ES-I3 (cell line): ENCODE data around the gene PNLIPRP2.
A peak's percentile ranks its signal among the peaks of the same experiment; 100 is the strongest.

Experiments
- H3K36me3 ChIP-seq: 2 replicates; pipeline ENCODE4 v1.6.1; 2013; ENCODE audit warnings: mild to moderate bottlenecking, low read length, control low read depth, moderate library complexity; ENCODE audit not compliant: insufficient read depth
- H3K4me1 ChIP-seq: 2 replicates; pipeline ENCODE4 v1.6.1; 2013; ENCODE audit warnings: mild to moderate bottlenecking, control low read depth, low read length; ENCODE audit not compliant: insufficient read depth
- H3K9ac ChIP-seq: 2 replicates; pipeline ENCODE4 v1.6.1; 2013; ENCODE audit warnings: low read depth, mild to moderate bottlenecking, low read length, moderate library complexity
- H3K9me3 ChIP-seq: 2 replicates; pipeline ENCODE4 v1.6.1; 2013; ENCODE audit warnings: mild to moderate bottlenecking, low read length, moderate library complexity; ENCODE audit not compliant: control insufficient read depth, insufficient read depth

The PNLIPRP2 gene

GRCh38 chr10:116655568-116655967 lies 34.8 kb downstream of the PNLIPRP2 start:
- Histone ChIP-seq H3K9me3 (no peaks in the 10 kb centered on the region), H3K36me3 (no peaks in the 10 kb centered on the region), H3K4me1 (no peaks in the 10 kb centered on the region), H3K9ac (no peak overlapping the region)

GRCh38 chr10:116656044-116656443 lies 35.3 kb downstream of the PNLIPRP2 start:
- no peaks in the 10 kb centered on the region for H3K36me3 ChIP-seq
- no peaks in the 10 kb centered on the region for H3K4me1 ChIP-seq
- no peak overlapping the region for H3K9ac ChIP-seq
- H3K9me3 ChIP-seq, result no peaks in the 10 kb centered on the region

GRCh38 chr10:116657863-116658551 lies 37.3 kb downstream of the PNLIPRP2 start:
- no peak overlapping the region for H3K9ac ChIP-seq
- H3K36me3 ChIP-seq, result no peaks in the 10 kb centered on the region
- H3K4me1 ChIP-seq, result no peaks in the 10 kb centered on the region
- no peaks in the 10 kb centered on the region for H3K9me3 ChIP-seq

GRCh38 chr10:116659049-116659670 lies 38.4 kb downstream of the PNLIPRP2 start:
- H3K9me3 ChIP-seq, result no peaks in the 10 kb centered on the region
- no peak overlapping the region for H3K9ac ChIP-seq

GRCh38 chr10:116660860-116661259 lies 40.1 kb downstream of the PNLIPRP2 start:
- no peak overlapping the region for H3K9ac ChIP-seq
- no peaks in the 10 kb centered on the region for H3K9me3 ChIP-seq
- H3K36me3 ChIP-seq, result no peaks in the 10 kb centered on the region
- H3K4me1 ChIP-seq, result no peaks in the 10 kb centered on the region

More at GRCh38 chr10:116659049-116659670, 38.4 kb downstream of the PNLIPRP2 start:
- Histone ChIP-seq H3K4me1 (no peaks in the 10 kb centered on the region), H3K36me3 (no peaks in the 10 kb centered on the region)

GRCh38 chr10:116663342-116663741 lies 42.6 kb downstream of the PNLIPRP2 start:
- no peaks in the 10 kb centered on the region for H3K36me3 ChIP-seq
- H3K9me3 ChIP-seq, result no peaks in the 10 kb centered on the region
- no peak overlapping the region for H3K9ac ChIP-seq
- H3K4me1 ChIP-seq, result no peaks in the 10 kb centered on the region

GRCh38 chr10:116664631-116665030 lies 43.9 kb downstream of the PNLIPRP2 start:
- no peak overlapping the region for H3K9ac ChIP-seq
- H3K4me1 ChIP-seq, result peaks cover 3% of the 10 kb centered on the region; the same call in 1 of the 2 replicates
- H3K9me3 ChIP-seq, result no peaks in the 10 kb centered on the region
- H3K36me3 ChIP-seq, result no peaks in the 10 kb centered on the region

GRCh38 chr10:116665541-116666125 lies 44.9 kb downstream of the PNLIPRP2 start:
- H3K9me3 ChIP-seq, result no peaks in the 10 kb centered on the region
- peaks cover 3% of the 10 kb centered on the region; the same call in 1 of the 2 replicates for H3K4me1 ChIP-seq
- H3K36me3 ChIP-seq, result no peaks in the 10 kb centered on the region
- no peak overlapping the region for H3K9ac ChIP-seq

GRCh38 chr10:116667484-116667883 lies 46.7 kb downstream of the PNLIPRP2 start:
- no peaks in the 10 kb centered on the region for H3K9me3 ChIP-seq
- no peaks in the 10 kb centered on the region for H3K36me3 ChIP-seq
- H3K9ac ChIP-seq, result no peak overlapping the region
- H3K4me1 ChIP-seq, result peaks cover 8% of the 10 kb centered on the region

GRCh38 chr10:116668018-116668417 lies 47.3 kb downstream of the PNLIPRP2 start:
- Histone ChIP-seq H3K36me3 (no peaks in the 10 kb centered on the region), H3K9me3 (no peaks in the 10 kb centered on the region), H3K4me1 (peaks cover 8% of the 10 kb centered on the region), H3K9ac (no peak overlapping the region)

GRCh38 chr10:116668446-116668845 lies 47.7 kb downstream of the PNLIPRP2 start:
- Histone ChIP-seq H3K36me3 (no peaks in the 10 kb centered on the region), H3K9ac (no peak overlapping the region), H3K9me3 (no peaks in the 10 kb centered on the region), H3K4me1 (peaks cover 8% of the 10 kb centered on the region)

GRCh38 chr10:116669080-116669479 lies 48.3 kb downstream of the PNLIPRP2 start:
- H3K9me3 ChIP-seq, result no peaks in the 10 kb centered on the region
- peak overlapping the region; percentile 76; the same call in 1 of the 2 replicates for H3K9ac ChIP-seq
- no peaks in the 10 kb centered on the region for H3K36me3 ChIP-seq
- peaks cover 8% of the 10 kb centered on the region for H3K4me1 ChIP-seq

- Histone ChIP-seq H3K9me3 (no peaks in the 10 kb centered on the region), H3K36me3 (no peaks in the 10 kb centered on the region), H3K4me1 (peaks cover 8% of the 10 kb centered on the region), H3K9ac (peak overlapping the region; percentile 76; the same call in 1 of the 2 replicates)
These were observed 49.3 kb downstream of the PNLIPRP2 start for GRCh38 chr10:116669832-116670644.

- Histone ChIP-seq H3K9me3 (no peaks in the 10 kb centered on the region), H3K36me3 (no peaks in the 10 kb centered on the region), H3K4me1 (peaks cover 8% of the 10 kb centered on the region), H3K9ac (no peak overlapping the region)
These were observed 50.0 kb downstream of the PNLIPRP2 start for GRCh38 chr10:116670706-116671105.
